ENCODE measurements around the gene MLN.
"Not testable (repeated sequence)": the region's sequence is repeated elsewhere in the genome, so short reads cannot be mapped to it uniquely, and the experiment has no call there.

The MLN gene

DNA sequence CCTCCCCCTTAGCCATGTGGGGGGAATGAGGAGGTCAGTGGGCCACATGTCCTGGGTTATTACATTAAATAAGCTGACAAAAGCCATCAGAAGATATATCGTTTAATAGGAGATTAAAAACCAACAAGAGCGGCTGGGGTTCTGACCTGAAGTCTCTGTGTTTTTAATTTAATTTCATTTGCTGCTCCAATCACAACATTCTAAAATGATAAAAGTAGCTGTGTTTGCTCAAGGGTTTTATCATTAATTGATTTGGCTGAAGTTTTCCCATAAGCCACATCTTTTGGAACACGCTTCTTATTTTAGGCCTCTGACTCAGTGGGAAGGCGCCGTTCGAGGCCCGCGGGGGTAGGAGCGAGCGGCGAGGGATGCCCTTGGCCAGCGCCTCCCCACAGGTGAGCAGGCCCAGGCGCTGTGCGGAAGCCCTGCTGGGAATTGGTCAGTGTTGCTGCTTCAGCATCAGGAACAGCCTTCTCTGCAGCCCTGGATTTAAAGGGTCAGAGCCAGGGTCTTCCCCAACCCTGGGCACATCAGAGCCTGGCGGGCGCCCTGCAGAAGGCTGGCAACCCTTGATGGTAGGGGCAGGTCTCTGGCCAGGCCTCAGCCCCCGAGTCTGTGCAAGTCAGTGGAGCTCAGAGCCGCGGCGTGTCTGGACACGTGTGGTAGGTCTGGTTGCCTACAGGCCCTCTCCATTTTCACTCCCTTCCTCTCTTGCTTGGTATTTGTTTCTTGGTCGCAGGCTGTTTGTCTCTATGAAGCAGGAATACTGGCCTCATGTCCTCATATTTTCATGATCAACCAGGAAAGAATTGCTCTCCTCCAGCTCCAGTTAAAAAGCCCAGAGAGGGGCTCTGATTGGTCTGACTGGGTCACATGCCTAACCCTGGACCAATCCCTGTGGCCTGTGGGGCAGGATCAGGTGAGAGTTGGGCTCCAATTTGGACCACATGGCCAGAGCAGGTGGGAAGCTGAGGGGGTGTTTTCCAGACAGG is 30.9 kb upstream of the MLN start:
- no peak for DNase-seq (ENCODE audit: low spot score)

DNA sequence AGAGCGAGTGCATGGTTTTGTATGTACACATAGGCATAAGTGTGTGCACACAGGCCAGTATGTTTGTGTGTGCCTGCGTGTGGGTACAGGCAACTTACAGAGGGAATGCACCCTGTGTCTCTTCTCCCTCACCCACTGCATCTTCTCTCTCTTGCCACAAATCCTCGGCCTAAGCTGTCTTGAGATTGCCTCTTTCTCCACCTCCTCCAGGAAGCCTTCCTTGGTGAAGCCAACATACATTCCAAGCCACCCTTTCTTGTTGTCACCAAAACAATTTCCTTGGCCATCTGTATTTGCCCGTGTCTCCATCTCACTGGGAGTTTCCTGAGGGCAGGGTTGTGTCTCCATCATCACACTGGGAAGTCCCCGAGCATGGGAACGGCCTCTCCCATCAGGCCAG is 29.8 kb upstream of the MLN start:
- DNase-seq (ENCODE audit: low spot score): no peak

DNA sequence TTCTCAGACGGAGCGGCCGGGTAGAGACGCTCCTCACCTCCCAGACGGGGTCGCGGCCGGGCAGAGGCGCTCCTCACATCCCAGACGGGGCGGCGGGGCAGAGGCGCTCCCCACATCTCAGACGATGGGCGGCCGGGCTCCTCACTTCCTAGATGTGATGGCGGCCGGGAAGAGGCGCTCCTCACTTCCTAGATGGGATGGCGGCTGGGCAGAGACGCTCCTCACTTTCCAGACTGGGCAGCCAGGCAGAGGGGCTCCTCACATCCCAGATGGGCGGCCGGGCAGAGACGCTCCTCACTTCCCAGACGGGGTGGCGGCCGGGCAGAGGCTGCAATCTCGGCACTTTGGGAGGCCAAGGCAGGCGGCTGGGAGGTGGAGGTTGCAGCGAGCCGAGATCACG is 29.0 kb upstream of the MLN start:
- DNase-seq (ENCODE audit: low spot score): not testable (repeated sequence)

DNA sequence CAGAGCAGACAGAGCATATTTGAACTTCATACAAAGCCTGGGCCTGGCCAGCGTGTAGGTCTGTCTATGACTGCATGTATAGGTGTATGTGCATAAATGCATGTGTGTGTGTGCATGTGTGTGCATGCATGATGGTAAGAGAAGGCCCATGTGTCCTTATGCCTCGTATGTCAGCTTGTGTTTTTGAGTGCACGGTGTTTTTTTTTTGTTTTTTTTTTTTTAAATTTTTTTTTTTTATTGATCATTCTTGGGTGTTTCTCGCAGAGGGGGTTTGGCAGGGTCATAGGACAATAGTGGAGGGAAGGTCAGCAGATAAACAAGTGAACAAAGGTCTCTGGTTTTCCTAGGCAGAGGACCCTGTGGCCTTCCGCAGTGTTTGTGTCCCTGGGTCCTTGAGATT is 27.9 kb upstream of the MLN start:
- DNase-seq (ENCODE audit: low spot score): not testable (repeated sequence)

DNA sequence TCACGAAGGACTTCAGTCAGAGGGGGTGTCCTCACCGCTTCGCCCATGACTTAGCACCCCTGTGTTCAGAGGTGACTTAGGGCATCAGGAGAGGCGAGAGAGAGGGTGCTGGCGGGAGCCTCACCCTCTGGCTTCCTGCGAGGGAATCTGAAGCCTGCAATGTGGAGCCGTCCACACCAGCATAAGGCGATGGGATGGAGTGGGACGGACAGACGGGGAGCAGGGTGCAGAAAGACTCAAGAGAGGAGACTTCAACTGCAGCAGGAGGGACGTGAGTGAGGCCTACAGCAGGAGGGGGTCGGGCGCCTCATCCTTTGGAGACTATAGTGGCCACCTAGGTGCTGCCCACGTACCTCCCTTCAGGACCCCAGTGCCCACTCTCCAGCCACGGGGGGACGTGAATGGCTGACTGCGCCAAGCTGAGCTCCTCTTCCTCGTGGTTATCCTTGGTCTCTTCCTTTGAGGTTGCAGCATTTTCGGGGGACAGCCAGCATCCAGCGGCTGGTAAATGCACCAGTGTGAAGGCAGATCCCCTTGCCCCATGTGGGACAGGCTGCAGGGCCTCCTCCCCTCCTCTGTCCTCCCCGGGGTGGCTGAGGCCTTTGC is 26.9 kb upstream of the MLN start:
- DNase-seq (ENCODE audit: low spot score): no peak

DNA sequence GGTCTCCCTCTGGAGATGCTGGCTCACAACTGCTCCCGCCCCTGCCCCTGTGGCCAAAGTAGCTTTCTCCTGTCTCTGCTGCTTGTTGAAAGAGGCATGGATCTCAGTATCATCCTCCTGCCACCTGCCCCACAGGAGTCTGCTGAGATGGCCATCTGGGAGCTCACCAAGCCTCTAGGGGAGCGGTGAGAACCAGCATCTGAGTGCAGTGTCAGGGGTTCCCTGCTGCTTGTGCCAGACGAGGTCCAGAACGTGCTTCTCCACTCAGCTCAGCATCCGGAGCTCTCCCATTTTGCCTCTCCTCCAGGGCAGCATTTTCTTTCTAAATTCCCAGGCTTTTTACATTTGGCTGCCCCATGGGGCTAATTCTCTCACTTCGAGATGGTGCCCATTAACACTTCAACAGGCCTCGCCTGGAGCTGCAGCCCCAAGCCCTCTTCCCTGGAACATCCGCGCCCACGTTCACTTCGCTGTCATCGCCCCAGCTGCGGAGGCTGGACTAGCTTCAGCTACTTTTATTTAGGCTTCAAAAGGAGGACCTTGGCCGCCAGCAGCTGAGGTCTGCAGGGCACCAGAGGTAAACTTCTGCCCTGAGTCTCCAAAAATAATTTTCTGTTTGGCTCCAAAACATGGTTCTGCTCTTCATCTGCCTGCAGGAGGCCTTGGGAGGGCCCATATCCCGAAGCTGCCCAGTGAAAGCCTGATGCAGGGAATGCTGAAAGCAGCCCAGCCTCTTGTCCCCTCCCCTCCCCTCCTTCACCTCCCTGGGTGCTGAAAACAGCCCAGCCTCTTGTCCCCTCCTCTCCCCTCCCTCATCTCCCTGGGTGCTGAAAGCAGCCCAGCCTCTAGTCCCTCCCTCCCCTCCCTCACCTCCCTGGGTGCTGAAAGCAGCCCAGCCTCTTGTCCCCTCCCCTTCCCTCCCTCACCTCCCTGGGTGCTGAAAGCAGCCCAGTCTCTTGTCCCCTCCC is 25.2 kb upstream of the MLN start:
- no peak for DNase-seq (ENCODE audit: low spot score)

DNA sequence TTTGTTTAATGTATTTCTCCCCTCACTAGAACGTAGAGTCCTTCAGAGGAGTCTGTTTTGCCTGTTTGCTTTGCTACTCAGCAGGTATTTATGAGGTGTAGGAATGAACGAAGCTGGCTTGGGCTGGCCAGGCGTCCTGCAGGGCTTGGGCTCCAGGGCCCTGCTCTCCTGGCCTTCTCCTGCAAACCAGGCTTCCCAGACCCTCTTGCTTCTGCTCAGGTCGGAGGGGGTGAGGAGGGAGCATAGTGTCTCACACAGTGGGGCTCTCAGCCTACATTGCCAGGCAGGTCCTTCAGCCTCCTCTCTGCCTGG is 24.6 kb upstream of the MLN start:
- no peak for DNase-seq (ENCODE audit: low spot score)

DNA sequence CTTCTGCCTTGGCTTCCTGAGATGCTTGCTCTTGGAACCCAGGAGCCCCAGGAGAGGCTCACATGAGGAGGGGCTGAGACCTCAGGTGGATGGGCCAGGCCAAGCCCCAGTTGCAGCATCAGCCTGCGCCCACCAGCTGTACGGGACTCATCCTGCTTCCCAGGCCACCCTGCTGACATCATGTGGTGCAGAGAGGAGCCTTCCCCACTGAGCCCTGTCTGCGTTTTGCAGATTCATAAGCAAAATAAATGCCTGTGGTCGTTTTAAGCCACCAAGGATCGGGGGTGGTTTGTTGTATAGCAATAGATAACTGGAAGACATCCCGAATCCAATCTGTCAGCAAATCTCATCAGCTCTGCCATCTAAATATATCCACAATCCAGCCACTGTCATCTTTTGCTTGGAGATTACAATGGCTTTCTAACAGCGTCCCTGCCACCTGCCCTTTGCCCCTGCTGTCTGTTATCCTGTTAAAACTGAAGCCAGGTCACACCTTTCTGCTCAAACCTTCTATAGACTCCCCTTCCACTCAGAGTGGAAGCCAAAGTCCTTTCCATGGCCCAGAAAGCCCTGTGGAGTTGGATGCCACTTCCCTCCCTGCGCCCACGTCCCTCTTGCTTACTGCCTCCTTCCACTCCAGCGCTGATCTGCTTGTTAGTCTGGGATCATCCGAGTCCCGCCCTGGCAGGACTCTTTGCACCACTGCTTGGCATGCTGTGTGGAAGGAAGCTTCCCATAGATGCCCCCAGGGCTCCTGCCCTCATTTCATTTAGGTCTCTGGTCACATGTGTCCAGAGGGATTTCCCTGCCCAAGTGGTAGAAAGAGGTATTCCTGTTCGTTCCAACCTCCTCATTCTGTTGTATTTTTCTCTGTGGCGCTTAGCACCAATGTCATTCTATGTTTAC is 24.0 kb upstream of the MLN start:
- no peak for DNase-seq (ENCODE audit: low spot score)

DNA sequence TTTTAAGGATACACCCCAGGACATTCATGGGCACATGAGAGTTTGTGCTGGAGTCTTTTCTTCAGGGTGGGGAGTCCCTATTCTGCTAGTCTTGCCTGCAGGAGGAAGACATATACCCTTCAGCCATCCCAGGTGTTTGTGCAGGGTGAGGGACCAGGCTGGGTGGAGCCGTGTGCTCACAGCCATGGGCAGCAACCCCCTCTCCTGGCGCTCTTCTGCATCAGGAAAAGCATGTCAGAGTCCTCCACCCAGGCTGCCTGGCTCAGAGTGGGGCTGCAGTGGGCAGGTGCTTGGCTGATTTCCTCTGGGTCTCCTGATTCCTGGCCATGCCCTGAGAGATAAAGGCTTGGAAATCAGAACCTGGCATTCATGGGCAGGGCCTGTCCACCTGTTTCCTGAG is 22.7 kb upstream of the MLN start:
- DNase-seq (ENCODE audit: low spot score): no peak

DNA sequence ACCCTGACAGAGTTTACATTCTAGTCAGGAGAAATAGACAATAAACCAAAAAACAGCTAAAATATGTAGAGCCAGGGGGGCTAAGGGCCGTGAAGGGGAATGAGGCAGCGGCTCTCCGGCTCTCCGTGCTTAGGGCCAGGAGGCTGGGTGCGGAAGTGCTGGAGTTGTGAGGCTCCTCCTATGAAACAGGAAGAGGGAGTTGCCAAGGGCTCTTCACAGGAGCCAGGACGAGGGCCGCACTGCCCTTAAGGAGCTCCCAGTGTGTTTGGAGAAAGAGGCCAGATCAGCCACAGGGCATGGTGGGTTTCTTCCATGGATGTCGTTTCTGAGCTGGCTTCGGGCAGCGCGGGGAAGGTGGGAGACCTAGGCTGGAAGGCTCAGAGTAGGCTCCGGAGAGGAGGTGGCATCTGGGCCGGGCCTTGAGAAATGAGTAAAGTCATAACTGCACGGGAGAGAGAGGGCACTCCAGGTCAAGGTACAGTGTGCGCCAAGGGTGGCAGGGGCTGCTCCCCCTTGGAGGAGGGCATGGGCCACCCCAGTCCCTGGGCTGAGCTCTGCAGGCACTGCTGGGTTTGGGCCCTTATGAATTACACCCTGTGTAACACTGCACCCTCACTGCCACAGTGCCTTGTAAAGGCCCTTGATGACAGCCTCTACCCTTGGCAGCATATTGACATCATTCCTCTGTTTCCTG is 20.8 kb upstream of the MLN start:
- DNase-seq (ENCODE audit: low spot score): no peak

DNA sequence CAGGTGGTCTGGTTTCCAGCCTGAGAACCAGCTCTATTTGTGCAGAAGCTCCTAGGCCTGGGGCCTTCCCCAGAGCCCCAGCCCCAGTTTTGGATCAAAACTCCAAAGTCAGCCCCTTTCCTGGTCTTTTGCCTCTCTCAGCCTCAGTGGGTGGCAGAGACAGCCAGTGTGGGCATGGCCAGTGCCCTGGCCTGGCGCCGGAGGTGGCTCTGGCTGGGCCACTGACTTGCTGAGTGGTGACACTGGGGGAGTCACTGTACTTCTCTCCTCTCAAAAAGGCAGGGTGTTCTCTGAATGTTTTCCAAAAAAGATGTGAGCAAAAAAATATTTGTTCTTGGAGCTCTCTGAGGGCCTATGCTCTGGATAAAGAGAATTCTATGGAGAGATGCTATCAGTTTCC is 20.0 kb upstream of the MLN start:
- no peak for DNase-seq (ENCODE audit: low spot score)

DNA sequence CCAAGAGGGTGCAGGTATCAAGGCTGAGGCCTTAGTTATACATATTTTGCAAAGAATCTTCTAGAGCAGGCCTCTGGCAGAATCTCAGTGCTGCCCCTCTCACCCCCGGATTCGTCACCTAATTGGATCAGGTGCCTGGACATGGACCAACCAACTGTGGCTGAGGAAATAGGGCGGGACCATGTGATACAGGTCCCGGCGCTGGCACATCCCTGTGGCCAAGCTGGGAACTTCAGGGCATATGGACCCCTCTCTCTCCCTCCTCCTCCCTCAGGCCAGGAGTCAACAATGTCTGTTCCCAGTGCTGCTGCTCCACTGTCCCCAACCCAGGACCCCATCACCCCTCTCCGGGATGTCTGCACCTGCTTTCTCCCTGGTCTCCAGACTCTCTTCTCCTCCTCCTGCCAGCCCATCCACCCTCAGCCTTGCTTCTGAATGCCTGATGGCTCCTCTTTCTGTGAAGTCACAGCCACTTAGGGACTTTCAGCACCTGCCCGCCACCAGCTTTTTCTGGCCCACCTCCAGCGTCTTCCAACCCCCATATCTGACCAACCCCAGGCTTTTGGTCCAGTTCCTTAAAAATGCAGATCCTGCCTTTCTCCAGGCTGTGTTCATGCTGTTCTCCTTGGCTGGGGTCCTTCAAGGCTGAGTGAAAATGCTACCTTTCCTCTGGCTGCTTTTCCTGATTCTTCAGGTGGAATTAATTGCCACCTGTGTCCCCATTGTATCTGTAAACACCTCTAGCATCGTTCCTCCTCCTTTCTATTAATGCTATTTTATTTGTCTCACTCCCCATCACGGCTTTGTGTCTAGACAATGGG is 19.0 kb upstream of the MLN start:
- no peak for DNase-seq (ENCODE audit: low spot score)

DNA sequence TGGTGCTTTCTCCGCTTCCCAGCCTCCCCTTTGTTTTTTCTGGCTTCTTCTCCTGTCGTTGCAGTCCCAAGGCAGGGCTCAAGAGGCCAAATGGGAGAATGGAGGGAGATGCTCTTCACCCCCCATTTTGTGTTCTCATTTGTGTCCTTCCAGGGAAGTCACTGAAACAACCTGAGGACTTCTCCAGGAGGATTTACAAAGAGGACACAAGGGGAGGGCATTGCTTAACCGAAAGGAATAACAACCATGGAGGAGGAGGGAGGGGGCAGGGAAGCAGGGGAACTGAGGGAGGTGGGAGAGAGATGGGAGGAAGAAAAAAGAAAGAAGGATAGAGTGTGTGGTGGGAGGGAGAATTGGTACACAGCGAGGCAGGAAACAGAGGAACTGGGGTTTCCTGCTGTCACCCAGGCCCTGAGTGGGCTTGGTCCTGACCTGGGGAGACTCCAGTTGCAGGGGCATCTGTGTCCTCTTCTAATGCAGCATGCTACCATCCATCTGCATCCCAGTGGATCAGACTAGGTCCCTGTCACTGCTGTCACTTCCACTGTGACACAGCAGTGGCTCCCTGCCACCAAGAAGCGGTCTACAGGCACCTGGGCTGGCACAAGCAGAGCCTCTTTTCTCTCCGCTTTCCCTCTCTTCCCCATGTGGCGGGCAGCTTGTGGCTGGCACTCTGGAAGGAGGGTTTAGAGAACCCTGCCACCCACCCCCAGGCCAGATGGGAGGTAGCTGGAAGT is 17.1 kb upstream of the MLN start:
- no peak for DNase-seq (ENCODE audit: low spot score)

DNA sequence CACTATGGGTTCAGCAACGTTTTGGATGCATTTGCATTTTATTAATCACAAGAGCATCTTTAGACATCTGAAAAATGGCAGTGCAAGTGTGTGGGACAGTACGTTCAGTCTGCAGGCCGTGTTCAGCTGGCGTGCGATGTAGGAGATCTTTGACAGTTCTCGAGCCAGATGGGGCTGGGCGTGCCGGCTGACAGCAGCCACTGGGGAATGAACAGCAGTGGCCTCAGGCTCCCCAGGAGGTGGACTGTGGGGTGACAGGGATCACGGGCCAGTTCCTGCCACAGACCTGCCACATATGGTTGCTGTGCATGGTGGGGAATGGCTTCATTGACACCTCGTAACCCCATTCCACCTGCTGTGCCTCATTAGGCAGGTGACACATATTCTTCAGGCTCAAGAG is 16.4 kb upstream of the MLN start:
- DNase-seq (ENCODE audit: low spot score): no peak

DNA sequence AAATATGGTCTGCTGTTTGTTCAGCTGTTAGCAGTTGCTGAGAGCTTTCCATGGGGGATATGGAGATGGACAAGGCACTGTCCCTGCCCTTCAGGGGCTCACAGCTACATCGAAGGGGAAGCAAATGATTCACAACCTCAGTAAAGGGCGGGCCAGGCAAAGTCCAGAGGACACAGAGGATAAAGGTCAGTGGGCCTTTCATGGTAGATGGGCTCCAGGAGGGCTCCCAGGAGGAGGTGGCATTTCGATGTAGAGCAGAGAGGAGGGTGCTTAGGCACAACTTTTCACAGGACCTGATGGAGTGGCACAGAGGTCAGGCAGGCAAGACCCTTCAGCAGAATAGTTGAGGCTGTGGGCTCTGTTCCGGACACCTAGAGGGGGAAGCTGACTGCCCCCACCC is 15.2 kb upstream of the MLN start:
- no peak for DNase-seq (ENCODE audit: low spot score)

DNA sequence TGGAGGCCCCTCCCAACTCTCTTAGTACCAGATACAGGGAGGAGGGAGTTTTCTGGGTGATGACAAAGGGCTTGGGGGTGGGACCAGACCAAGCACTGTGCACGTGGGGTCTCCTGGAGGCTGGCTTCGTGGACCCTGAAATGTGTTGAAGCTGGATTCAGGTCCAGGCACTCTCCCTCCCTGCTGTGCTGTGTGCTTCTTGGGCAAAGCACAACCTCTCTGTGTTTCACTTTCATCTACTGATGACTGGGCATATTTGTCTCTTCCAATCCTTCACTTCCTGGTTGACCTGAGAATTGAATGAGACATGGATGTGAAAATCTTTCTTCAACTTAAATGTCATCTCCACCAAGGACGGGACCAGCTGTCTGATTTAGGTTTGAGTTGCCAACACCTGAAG is 14.5 kb upstream of the MLN start:
- DNase-seq (ENCODE audit: low spot score): no peak

DNA sequence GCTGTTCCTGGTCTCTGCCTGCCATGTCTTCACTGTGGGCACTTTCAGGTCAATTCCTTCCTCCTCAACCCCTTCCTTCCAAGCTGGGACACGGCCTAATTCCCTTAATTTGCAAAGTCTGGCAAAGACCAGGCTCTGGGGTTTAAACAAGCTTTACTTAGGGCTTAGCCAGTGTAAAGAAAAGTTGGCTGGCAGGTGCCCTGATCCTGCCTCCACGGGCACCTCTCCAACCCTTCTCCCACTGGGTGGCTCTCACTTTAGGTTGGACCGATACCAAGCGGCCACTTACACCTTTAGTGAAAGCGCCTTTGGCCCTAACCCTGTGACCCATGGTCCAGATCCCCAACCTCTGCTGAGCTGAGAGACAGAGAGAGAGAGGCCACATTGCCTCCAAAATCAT is 13.7 kb upstream of the MLN start:
- no peak for DNase-seq (ENCODE audit: low spot score)

DNA sequence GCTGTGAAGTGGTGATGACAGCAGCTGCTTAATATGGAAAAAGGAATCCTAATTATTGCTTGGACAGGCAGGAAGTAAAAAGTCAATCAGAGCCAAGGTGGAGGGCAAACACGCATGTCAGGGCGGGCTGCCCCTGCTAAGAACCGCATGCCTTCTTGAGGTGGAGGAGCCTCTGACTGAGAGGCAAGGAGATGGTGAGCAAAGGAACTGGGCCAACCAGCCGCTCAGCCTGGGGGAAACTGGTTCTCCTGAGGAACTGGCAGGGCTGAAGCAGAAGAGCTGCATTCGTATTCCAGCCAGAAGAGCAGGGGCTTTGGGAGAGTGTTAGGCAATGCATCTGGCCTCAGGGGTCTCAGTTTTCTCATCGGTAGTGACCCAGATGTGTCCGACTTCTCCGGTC is 13.1 kb upstream of the MLN start:
- DNase-seq (ENCODE audit: low spot score): no peak

DNA sequence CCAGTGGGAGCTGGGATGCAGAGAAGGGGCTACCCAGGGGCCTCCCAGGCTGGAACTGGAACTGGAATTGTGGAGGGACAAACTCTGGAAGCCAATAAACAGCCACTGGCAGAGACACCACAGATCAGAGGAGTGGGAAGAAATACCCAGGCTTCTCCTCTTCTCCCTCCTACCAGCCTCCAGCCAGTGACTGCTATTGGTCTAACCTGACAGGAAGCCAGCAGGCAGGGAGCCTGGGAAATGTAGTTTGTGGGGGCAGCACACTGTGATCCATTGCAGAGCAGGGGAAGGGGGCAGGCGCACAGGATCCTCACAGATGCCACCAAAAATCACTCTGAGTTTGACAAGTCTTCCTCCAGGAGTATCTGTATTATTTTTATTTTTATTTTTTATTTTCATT is 12.1 kb upstream of the MLN start:
- no peak for DNase-seq (ENCODE audit: low spot score)
